Esophagus squamous epithelium (tissue), 5 donors: ENCODE measurements around the gene GANC. TPM values are rescaled to one million over a fixed set of nuclear protein-coding genes. Genes with fewer than 3 reads are reported as not detected.
"Not testable (repeated sequence)": the region's sequence is repeated elsewhere in the genome, so short reads cannot be mapped to it uniquely, and the experiment has no call there.

Experiments
- DNase-seq: peaks from one replicate; lab custom pipeline; 2025; lab: John Stamatoyannopoulos, UW
- H3K27ac ChIP-seq, 4 donors: fragments of 200-600 bp; sonication (generic); one replicate each; pipeline ENCODE4 v1.5.1; 2016 to 2019; ENCODE audit warnings: mild to moderate bottlenecking in 1 of 4
- H3K27me3 ChIP-seq, 4 donors: fragments of 200-600 bp; sonication (generic); 1 replicate in 3 of 4; 2 replicates in 1 of 4; pipeline versions ENCODE4 v1.5.1 to v1.6.0; 2017 to 2021; ENCODE audit warnings: antibody characterized with exemption in 1 of 4
- H3K36me3 ChIP-seq, 3 donors: fragments of 200-600 bp; sonication (generic); one replicate each; pipeline ENCODE4 v1.5.1; 2016 to 2019
- H3K4me1 ChIP-seq, 3 donors: fragments of 200-600 bp; sonication (generic); one replicate each; pipeline ENCODE4 v1.5.1; 2017 to 2019
- H3K4me3 ChIP-seq, 4 donors: fragments of 200-600 bp; sonication (generic); 1 replicate in 3 of 4; 2 replicates in 1 of 4; pipeline ENCODE4 v1.5.1; 2016 to 2019; ENCODE audit warnings: mild to moderate bottlenecking in 2 of 4, moderate library complexity in 1 of 4
- H3K9me3 ChIP-seq, 3 donors: fragments of 200-600 bp; sonication (generic); one replicate each; pipeline ENCODE4 v1.5.1; 2016 to 2019
- POLR2A ChIP-seq, 4 donors: fragments of 450-650 bp; IDR thresholded peaks; one replicate each; pipeline ENCODE4 v1.6.1; 2017; ENCODE audit warnings: antibody characterized with exemption in 4 of 4, mild to moderate bottlenecking in 4 of 4, moderate library complexity in 3 of 4
- WGBS, 2 donors: methylation state at CpG; one replicate each; pipeline ENCODE4 v1.1.5; 2018; 5-methylcytosine and 5-hydroxymethylcytosine counted together
- intact Hi-C: fragments of 100-400 bp; cut with DNase I; formaldehyde crosslinking; loops from one replicate; pipeline ENCODE4 v1.15.0; 2022
- total RNA-seq, 4 donors: library from RNA; depleted of rRNA; stranded (reverse); fragments of >200 nt; gene quantifications; one replicate each; pipeline ENCODE4 v1.1.0, GENCODE V29; 2016
- TF ChIP-seq, protein P1 (sequence below), 6 experiments: fragments of 450-650 bp in 4 of 6; fragments of 200-600 bp in 2 of 6; sonication (generic) in 2 of 6; IDR thresholded peaks; one replicate each; pipeline ENCODE4 v1.5.1; 2016 to 2019; ENCODE audit warnings: antibody characterized with exemption in 6 of 6, mild to moderate bottlenecking in 4 of 6, moderate library complexity in 4 of 6
- donor health status: DM: yes; HTN: yes; CAD: no.

GANC gene
- total RNA-seq, 4 donors from 2014 or later: 15.0 to 29.1 (median 21.9) TPM

- Histone ChIP-seq H3K27ac (no peak overlapping the region), H3K4me3 (no peak overlapping the region), H3K36me3 (peaks cover 0 to 98% (median 7%) of the 10 kb centered on the region in 3 donors), H3K27me3 (no peaks in the 10 kb centered on the region), H3K9me3 (no peaks in the 10 kb centered on the region), H3K4me1 (no peaks in the 10 kb centered on the region)
- 92 to 97% methylated on average over 4 of the region's 4 CpGs for WGBS, 2 donors
- intact Hi-C loops: no loop called here
- DNase-seq: no peak
- no peak for TF ChIP-seq POLR2A (IDR thresholded peaks at IDR 0.05)
- TF ChIP-seq, protein P1, sequence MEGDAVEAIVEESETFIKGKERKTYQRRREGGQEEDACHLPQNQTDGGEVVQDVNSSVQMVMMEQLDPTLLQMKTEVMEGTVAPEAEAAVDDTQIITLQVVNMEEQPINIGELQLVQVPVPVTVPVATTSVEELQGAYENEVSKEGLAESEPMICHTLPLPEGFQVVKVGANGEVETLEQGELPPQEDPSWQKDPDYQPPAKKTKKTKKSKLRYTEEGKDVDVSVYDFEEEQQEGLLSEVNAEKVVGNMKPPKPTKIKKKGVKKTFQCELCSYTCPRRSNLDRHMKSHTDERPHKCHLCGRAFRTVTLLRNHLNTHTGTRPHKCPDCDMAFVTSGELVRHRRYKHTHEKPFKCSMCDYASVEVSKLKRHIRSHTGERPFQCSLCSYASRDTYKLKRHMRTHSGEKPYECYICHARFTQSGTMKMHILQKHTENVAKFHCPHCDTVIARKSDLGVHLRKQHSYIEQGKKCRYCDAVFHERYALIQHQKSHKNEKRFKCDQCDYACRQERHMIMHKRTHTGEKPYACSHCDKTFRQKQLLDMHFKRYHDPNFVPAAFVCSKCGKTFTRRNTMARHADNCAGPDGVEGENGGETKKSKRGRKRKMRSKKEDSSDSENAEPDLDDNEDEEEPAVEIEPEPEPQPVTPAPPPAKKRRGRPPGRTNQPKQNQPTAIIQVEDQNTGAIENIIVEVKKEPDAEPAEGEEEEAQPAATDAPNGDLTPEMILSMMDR (IDR thresholded peaks at IDR 0.05): no peak
Measured at GRCh38 chr15:42287931-42288330, 14.9 kb downstream of the GANC start.

DNA sequence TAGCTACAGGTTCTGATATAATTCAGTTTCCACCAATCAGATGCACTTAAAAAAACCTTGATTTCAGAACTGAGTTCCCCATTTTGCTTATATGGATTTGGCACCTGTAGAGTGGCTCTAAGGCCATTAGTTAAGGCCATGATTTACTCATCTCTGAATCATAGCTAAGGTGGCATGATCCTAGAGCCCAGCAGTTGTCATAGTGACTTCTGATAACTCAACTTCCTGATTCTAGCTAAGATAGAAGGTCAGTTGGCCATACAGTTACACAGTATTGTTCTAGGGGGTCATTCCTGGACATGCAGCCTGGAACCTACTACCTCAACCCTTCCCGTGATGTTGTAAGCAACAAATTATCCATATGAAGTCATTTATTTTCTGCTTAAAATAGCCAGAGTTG lies 16.2 kb downstream of the GANC start:
- WGBS, 2 donors: 94 to 100% methylated on average over 1 of the region's 1 CpG
- TF ChIP-seq, protein P1 (IDR thresholded peaks at IDR 0.05): no peak
- TF ChIP-seq POLR2A (IDR thresholded peaks at IDR 0.05): no peak
- Histone ChIP-seq H3K4me3 (no peak overlapping the region), H3K27ac (no peak overlapping the region), H3K4me1 (no peaks in the 10 kb centered on the region), H3K36me3 (peaks cover 0 to 99% (median 7%) of the 10 kb centered on the region in 3 donors), H3K9me3 (no peaks in the 10 kb centered on the region), H3K27me3 (no peaks in the 10 kb centered on the region)
- intact Hi-C loops: no loop called here
- DNase-seq: no peak

DNA sequence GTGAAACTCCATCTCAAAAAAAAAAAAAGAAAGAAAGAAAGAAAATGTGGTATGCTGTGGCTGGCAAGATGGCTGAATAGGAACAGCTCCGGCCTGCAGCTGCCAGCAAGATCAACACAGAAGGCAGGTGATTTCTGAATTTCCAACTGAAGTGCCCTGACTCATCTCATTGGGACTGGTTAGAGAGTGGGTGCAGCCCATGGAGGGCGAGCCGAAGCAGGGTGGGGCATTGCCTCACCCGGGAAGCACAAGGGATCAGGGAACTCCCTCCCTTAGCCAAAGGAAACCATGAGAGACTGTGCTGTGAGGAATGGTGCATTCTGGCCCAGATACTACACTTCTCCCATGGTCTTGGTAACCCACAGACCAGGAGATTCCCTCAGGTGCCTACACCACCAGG lies 28.0 kb downstream of the GANC start:
- DNase-seq, H3K4me1 ChIP-seq, H3K4me3 ChIP-seq, H3K27me3 ChIP-seq, H3K27ac ChIP-seq, H3K9me3 ChIP-seq, intact Hi-C loops: not testable (repeated sequence)
- 49 to 62% methylated on average over 3 to 4 of the region's 4 CpGs for WGBS, 2 donors
- peaks cover 0 to 44% (median 0%) of the 10 kb centered on the region in 3 donors for H3K36me3 ChIP-seq

DNA sequence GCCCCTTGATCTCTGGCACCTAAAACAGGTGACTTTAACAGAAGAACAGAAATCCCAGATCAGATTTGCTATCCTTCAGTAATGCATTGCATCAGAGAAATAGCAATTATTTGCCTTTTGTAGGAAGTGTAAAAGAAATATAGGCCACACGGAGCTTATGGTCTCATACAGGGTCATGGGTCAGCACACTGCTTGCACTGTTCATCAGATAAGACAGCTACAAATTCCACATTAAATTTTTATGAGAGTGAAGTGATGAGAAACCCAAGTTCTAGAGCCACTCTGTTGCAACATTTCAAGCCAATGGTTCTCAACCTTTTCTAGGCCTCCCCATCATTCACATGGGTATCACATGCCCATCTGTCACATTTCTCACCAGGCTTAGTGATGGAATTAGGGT lies 33.7 kb downstream of the GANC start:
- TF ChIP-seq, protein P1 (IDR thresholded peaks at IDR 0.05): no peak
- no peak for TF ChIP-seq POLR2A (IDR thresholded peaks at IDR 0.05)
- no peak for DNase-seq
- H3K36me3 ChIP-seq: peaks cover 0 to 60% (median 11%) of the 10 kb centered on the region in 3 donors
- intact Hi-C loops: no loop called here
- 78 to 82% methylated on average over 1 of the region's 1 CpG for WGBS, 2 donors
- H3K27me3 ChIP-seq: no peaks in the 10 kb centered on the region
- H3K9me3 ChIP-seq: no peaks in the 10 kb centered on the region
- no peak overlapping the region for H3K27ac ChIP-seq
- H3K4me1 ChIP-seq: no peaks in the 10 kb centered on the region
- H3K4me3 ChIP-seq: no peak overlapping the region

DNA sequence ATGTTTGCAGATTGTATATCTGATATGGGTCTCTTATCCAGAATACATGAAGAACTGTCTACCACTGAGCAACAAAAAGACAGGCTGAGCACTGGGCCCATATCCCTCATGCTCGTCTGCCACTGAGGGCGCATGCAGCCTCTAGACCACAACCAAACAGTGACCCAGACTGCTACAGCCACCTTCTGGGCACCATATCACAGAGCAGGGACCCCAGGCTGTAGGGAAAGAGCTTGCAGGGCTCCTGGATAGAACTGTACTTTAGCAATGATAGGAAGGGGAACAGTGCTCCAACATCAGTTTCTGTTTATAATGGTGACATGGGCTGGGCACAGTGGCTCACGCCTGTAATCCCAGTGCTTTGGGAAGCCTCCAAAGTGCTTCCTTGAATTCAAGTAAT lies 40.5 kb downstream of the GANC start:
- no peak overlapping the region for H3K4me3 ChIP-seq
- peaks cover 0 to 81% (median 5%) of the 10 kb centered on the region in 3 donors for H3K36me3 ChIP-seq
- intact Hi-C loops: no loop called here
- TF ChIP-seq, protein P1 (IDR thresholded peaks at IDR 0.05): no peak
- TF ChIP-seq POLR2A (IDR thresholded peaks at IDR 0.05): no peak
- H3K4me1 ChIP-seq: no peaks in the 10 kb centered on the region
- 45 to 48% methylated on average over 3 of the region's 3 CpGs for WGBS, 2 donors
- no peaks in the 10 kb centered on the region for H3K9me3 ChIP-seq
- no peaks in the 10 kb centered on the region for H3K27me3 ChIP-seq
- no peak overlapping the region for H3K27ac ChIP-seq
- no peak for DNase-seq

DNA sequence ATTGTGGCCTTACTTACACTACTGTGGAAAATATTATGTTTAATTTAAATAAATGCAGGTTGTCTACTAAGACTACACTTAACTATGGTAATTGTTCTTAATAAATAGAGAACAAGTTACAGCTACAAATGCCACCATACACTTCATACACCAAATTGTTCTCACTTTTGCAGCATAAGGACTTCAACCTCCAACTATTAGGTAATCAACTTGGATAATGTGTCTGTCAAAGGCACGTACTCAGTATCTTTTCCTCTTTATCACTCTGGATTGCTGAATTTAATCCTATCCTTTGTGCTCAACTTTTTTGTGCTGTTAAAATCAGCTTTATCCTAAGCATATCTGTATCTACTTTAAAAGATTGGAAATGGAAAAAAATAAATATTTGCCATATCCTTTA lies 41.8 kb downstream of the GANC start:
- no peak overlapping the region for H3K4me3 ChIP-seq
- no peak overlapping the region for H3K27ac ChIP-seq
- no peaks in the 10 kb centered on the region for H3K9me3 ChIP-seq
- peaks cover 0 to 70% (median 5%) of the 10 kb centered on the region in 3 donors for H3K36me3 ChIP-seq
- 79 to 100% methylated on average over 1 of the region's 1 CpG for WGBS, 2 donors
- no peak for DNase-seq
- intact Hi-C loops: no loop called here
- TF ChIP-seq, protein P1 (IDR thresholded peaks at IDR 0.05): no peak
- no peak for TF ChIP-seq POLR2A (IDR thresholded peaks at IDR 0.05)
- no peaks in the 10 kb centered on the region for H3K27me3 ChIP-seq
- no peaks in the 10 kb centered on the region for H3K4me1 ChIP-seq
